G401 (cell line): Measurements from ENCODE around the gene GNA14. TPM values are rescaled to one million over a fixed set of nuclear protein-coding genes. Genes with fewer than 3 reads are reported as not detected.
"Not testable (repeated sequence)": the region's sequence is repeated elsewhere in the genome, so short reads cannot be mapped to it uniquely, and the experiment has no call there.

Source experiments
- DNase-seq: peaks from one replicate; pipeline ENCODE4 v3.0.0-alpha.2; 2015; ENCODE audit warnings: low spot score
- in situ Hi-C: cut with HindIII; loops from 2 replicates; pipeline ENCODE4 v1.10.0; 2016; ENCODE audit warnings: low sequenced_read_pairs, mixed read lengths
- total RNA-seq: library from RNA; depleted of rRNA; stranded (reverse); fragments of >200 nt; shearing (Covaris generic); gene quantifications from 2 replicates; pipeline ENCODE4 v1.2.3, GENCODE V29; 2014

GNA14 gene
- total RNA-seq, 1 experiment from 2014 or later: not detected

- no peak for DNase-seq
- in situ Hi-C loops: no loop called here
These were observed 216.1 kb downstream of the GNA14 start for GRCh38 chr9:77432053-77432452.

- in situ Hi-C loops: no loop called here
These were observed 218.2 kb downstream of the GNA14 start for GRCh38 chr9:77429928-77430327.

GRCh38 chr9:77427256-77427927, 220.7 kb downstream of the GNA14 start:
- no peak for DNase-seq
- in situ Hi-C loops: no loop called here

More at GRCh38 chr9:77429928-77430327, 218.2 kb downstream of the GNA14 start:
- no peak for DNase-seq

GRCh38 chr9:77426712-77427111, 221.4 kb downstream of the GNA14 start:
- in situ Hi-C loops: no loop called here

GRCh38 chr9:77424993-77425392, 223.1 kb downstream of the GNA14 start:
- in situ Hi-C loops: no loop called here
- no peak for DNase-seq

More at GRCh38 chr9:77426712-77427111, 221.4 kb downstream of the GNA14 start:
- no peak for DNase-seq

- in situ Hi-C loops: no loop called here
- no peak for DNase-seq
These were observed 224.3 kb downstream of the GNA14 start for GRCh38 chr9:77423841-77424240.

GRCh38 chr9:77422969-77423368, 225.2 kb downstream of the GNA14 start:
- DNase-seq: no peak
- in situ Hi-C loops: no loop called here

- DNase-seq: no peak
- in situ Hi-C loops: no loop called here
These were observed 226.4 kb downstream of the GNA14 start for GRCh38 chr9:77421506-77422265.

- in situ Hi-C loops: no loop called here
- no peak for DNase-seq
These were observed 227.5 kb downstream of the GNA14 start for GRCh38 chr9:77420641-77421040.

GRCh38 chr9:77418226-77418625, 229.9 kb downstream of the GNA14 start:
- no peak for DNase-seq
- in situ Hi-C loops: no loop called here

- in situ Hi-C loops: no loop called here
- no peak for DNase-seq
These were observed 230.6 kb downstream of the GNA14 start for GRCh38 chr9:77417566-77417965.

GRCh38 chr9:77408521-77408920, 239.6 kb downstream of the GNA14 start:
- in situ Hi-C loops, DNase-seq: not testable (repeated sequence)

GRCh38 chr9:77403239-77403638, 244.9 kb downstream of the GNA14 start:
- in situ Hi-C loops: no loop called here
- DNase-seq: no peak

GRCh38 chr9:77402286-77402685, 245.8 kb downstream of the GNA14 start:
- in situ Hi-C loops: no loop called here
- no peak for DNase-seq

- no peak for DNase-seq
- in situ Hi-C loops: no loop called here
These were observed 248.2 kb downstream of the GNA14 start for GRCh38 chr9:77399964-77400363.

- in situ Hi-C loops, DNase-seq: not testable (repeated sequence)
These were observed 249.5 kb downstream of the GNA14 start for GRCh38 chr9:77398581-77398980.

GRCh38 chr9:77392328-77392727, 255.8 kb downstream of the GNA14 start:
- in situ Hi-C loops: no loop called here
- DNase-seq: no peak

- in situ Hi-C loops: no loop called here
These were observed 256.3 kb downstream of the GNA14 start for GRCh38 chr9:77391834-77392233.

GRCh38 chr9:77386187-77386586, 261.9 kb downstream of the GNA14 start:
- DNase-seq: no peak
- in situ Hi-C loops: no loop called here

More at GRCh38 chr9:77391834-77392233, 256.3 kb downstream of the GNA14 start:
- DNase-seq: no peak

- in situ Hi-C loops: no loop called here
- DNase-seq: no peak
These were observed 263.7 kb downstream of the GNA14 start for GRCh38 chr9:77384406-77384805.
